SK-N-SH treated with all-trans-retinoic acid at 6 μM for 48 hours (cell line): ENCODE measurements around the gene KIAA1549.
A peak's percentile ranks its signal among the peaks of the same experiment; 100 is the strongest.

Source experiments
- ATAC-seq: fragments of 200-7000 bp; cut with Tn5 transposase; 3 replicates; pipeline ENCODE4 v1.9.1; 2020; ENCODE audit warnings: mild to moderate bottlenecking, moderate library complexity
- ARNTL ChIP-seq: fragments of 450-650 bp; formaldehyde crosslinking; IDR thresholded peaks from 2 replicates; pipeline ENCODE4 v1.5.0; 2020; ENCODE audit warnings: low read depth, mild to moderate bottlenecking, moderate library complexity, borderline replicate concordance
- CREB5 ChIP-seq: fragments of 250-450 bp; sonication (Bioruptor Pico); IDR thresholded peaks from 2 replicates; pipeline ENCODE4 v1.5.1; 2020; ENCODE audit warnings: low read depth, mild to moderate bottlenecking, moderate library complexity
- CSDC2 ChIP-seq: fragments of 250-450 bp; sonication (Bioruptor Pico); IDR thresholded peaks from 2 replicates; pipeline ENCODE4 v1.5.0; 2020; ENCODE audit warnings: mild to moderate bottlenecking, moderate library complexity
- CSRNP3 ChIP-seq: fragments of 250-450 bp; sonication (Bioruptor Pico); IDR thresholded peaks from 2 replicates; pipeline ENCODE4 v1.5.1; 2021; ENCODE audit warnings: mild to moderate bottlenecking, moderate library complexity
- ESRRG ChIP-seq: fragments of 250-450 bp; sonication (Bioruptor Pico); IDR thresholded peaks from 2 replicates; pipeline ENCODE4 v1.6.1; 2021; ENCODE audit warnings: mild to moderate bottlenecking
- GLIS3 ChIP-seq: fragments of 250-450 bp; sonication (Bioruptor Pico); IDR thresholded peaks from 2 replicates; pipeline ENCODE4 v1.5.0; 2020; ENCODE audit warnings: mild to moderate bottlenecking, moderate library complexity
- OSR1 ChIP-seq: fragments of 250-450 bp; sonication (Bioruptor Pico); IDR thresholded peaks from 2 replicates; pipeline ENCODE4 v1.8.0; 2022; ENCODE audit warnings: moderate library complexity, mild to moderate bottlenecking, inconsistent platforms
- PATZ1 ChIP-seq: fragments of 250-450 bp; sonication (Bioruptor Pico); IDR thresholded peaks from 2 replicates; pipeline ENCODE4 v1.8.0; 2020; ENCODE audit warnings: mild to moderate bottlenecking, moderate library complexity, borderline replicate concordance
- POU6F1 ChIP-seq: fragments of 250-450 bp; sonication (Bioruptor Pico); IDR thresholded peaks from 2 replicates; pipeline ENCODE4 v1.8.0; 2021; ENCODE audit warnings: low read depth, mild to moderate bottlenecking, moderate library complexity, borderline replicate concordance
- PPARA ChIP-seq: fragments of 250-450 bp; sonication (Bioruptor Pico); IDR thresholded peaks from 2 replicates; pipeline ENCODE4 v1.5.0; 2020; ENCODE audit warnings: mild to moderate bottlenecking, borderline replicate concordance
- RARB ChIP-seq: fragments of 250-450 bp; sonication (Bioruptor Pico); IDR thresholded peaks from 2 replicates; pipeline ENCODE4 v1.8.0; 2021; ENCODE audit warnings: mild to moderate bottlenecking, moderate library complexity
- SNAI2 ChIP-seq: fragments of 250-450 bp; sonication (Bioruptor Pico); IDR thresholded peaks from 2 replicates; pipeline ENCODE4 v1.5.0; 2020; ENCODE audit warnings: mild to moderate bottlenecking, moderate library complexity
- TOX ChIP-seq: fragments of 250-450 bp; sonication (Bioruptor Pico); IDR thresholded peaks from 2 replicates; pipeline ENCODE4 v1.8.0; 2021; ENCODE audit warnings: mild to moderate bottlenecking, moderate library complexity, borderline replicate concordance
- TSHZ2 ChIP-seq: fragments of 250-450 bp; sonication (Bioruptor Pico); IDR thresholded peaks from 2 replicates; pipeline ENCODE4 v1.5.0; 2020; ENCODE audit warnings: mild to moderate bottlenecking, moderate library complexity
- ZC3H10 ChIP-seq: fragments of 250-450 bp; sonication (Bioruptor Pico); IDR thresholded peaks from 2 replicates; pipeline ENCODE4 v1.5.1; 2021; ENCODE audit warnings: mild to moderate bottlenecking, moderate library complexity
- ZFP3 ChIP-seq: fragments of 250-450 bp; sonication (Bioruptor Pico); IDR thresholded peaks from 2 replicates; pipeline ENCODE4 v1.5.0; 2020; ENCODE audit warnings: mild to moderate bottlenecking, moderate library complexity
- ZFP30 ChIP-seq: fragments of 450-650 bp; formaldehyde crosslinking; IDR thresholded peaks from 2 replicates; pipeline ENCODE4 v1.5.0; 2022; ENCODE audit warnings: mild to moderate bottlenecking, moderate library complexity
- ZNF565 ChIP-seq: fragments of 450-650 bp; formaldehyde crosslinking; conservative IDR thresholded peaks from 2 replicates; pipeline ENCODE4 v1.5.0; 2020; ENCODE audit warnings: low read depth, mild to moderate bottlenecking, moderate library complexity
- ZNF70 ChIP-seq: fragments of 450-650 bp; formaldehyde crosslinking; IDR thresholded peaks from 2 replicates; pipeline ENCODE4 v1.5.0; 2020; ENCODE audit warnings: mild to moderate bottlenecking, moderate library complexity
- ZNF8 ChIP-seq: fragments of 450-650 bp; formaldehyde crosslinking; IDR thresholded peaks from 2 replicates; pipeline ENCODE4 v1.5.0; 2020; ENCODE audit warnings: mild to moderate bottlenecking, moderate library complexity

Gene KIAA1549

GRCh38 chr7:138934861-138935260 lies 46.3 kb downstream of the KIAA1549 start (continued):
- TF ChIP-seq CREB5 (peak; percentile 73), ZNF565 (CRISPR knock-in tag) (0 out of 2 replicates have a peak, but pooled peaks have one; percentile 51), CSDC2 (CRISPR knock-in tag) (no peak)

GRCh38 chr7:138934367-138934766 lies 46.8 kb downstream of the KIAA1549 start:
- no peak for ATAC-seq
- TF ChIP-seq CREB5 = no peak
- TF ChIP-seq ZNF70 = no peak
- no peak for TF ChIP-seq ZC3H10
- TF ChIP-seq PPARA = no peak
- no peak for TF ChIP-seq ZFP3 (CRISPR knock-in tag)
- TF ChIP-seq SNAI2 (CRISPR knock-in tag) = no peak
- TF ChIP-seq CSRNP3 (CRISPR knock-in tag) = no peak
- TF ChIP-seq OSR1 = no peak
- TF ChIP-seq ZFP30 (CRISPR knock-in tag) = no peak
- TF ChIP-seq TOX (CRISPR knock-in tag) = no peak
- no peak for TF ChIP-seq PATZ1 (CRISPR knock-in tag)
- TF ChIP-seq ARNTL (CRISPR knock-in tag) = no peak
- no peak for TF ChIP-seq CSDC2 (CRISPR knock-in tag)
- no peak for TF ChIP-seq TSHZ2 (CRISPR knock-in tag)
- no peak for TF ChIP-seq RARB
- no peak for TF ChIP-seq GLIS3 (CRISPR knock-in tag)
- TF ChIP-seq, all 23 proteins: peak for 0

GRCh38 chr7:138932870-138933269 lies 48.3 kb downstream of the KIAA1549 start:
- TF ChIP-seq TSHZ2 (CRISPR knock-in tag) (no peak), CSDC2 (CRISPR knock-in tag) (no peak), POU6F1 (CRISPR knock-in tag) (no peak), ESRRG (CRISPR knock-in tag) (no peak), ARNTL (CRISPR knock-in tag) (no peak), GLIS3 (CRISPR knock-in tag) (no peak), TOX (CRISPR knock-in tag) (no peak), OSR1 (no peak), ZNF8 (no peak)
- TF ChIP-seq, all 23 proteins: peak for 0

More at GRCh38 chr7:138932870-138933269, 48.3 kb downstream of the KIAA1549 start:
- no peak for ATAC-seq
